ENCODE results near the gene SCGB1C1.
"Not testable (repeated sequence)": the region's sequence is repeated elsewhere in the genome, so short reads cannot be mapped to it uniquely, and the experiment has no call there.

Gene SCGB1C1

GRCh38 chr11:217704-218103 lies 24.8 kb downstream of the SCGB1C1 start:
- peaks cover 8% of the 10 kb centered on the region for H3K4me1 Mint-ChIP-seq (ENCODE audit: low read depth)
- intact Hi-C loops (cut with micrococcal nuclease), result no loop called here
- H3K36me3 Mint-ChIP-seq (ENCODE audit: low read depth), result peaks cover 64% of the 10 kb centered on the region
- H3K9me3 Mint-ChIP-seq, result no peaks in the 10 kb centered on the region
- no peak overlapping the region for H3K27ac Mint-ChIP-seq
- no peak overlapping the region for H3K4me3 Mint-ChIP-seq
- no peaks in the 10 kb centered on the region for H3K27me3 Mint-ChIP-seq

GRCh38 chr11:218815-219593 lies 26.1 kb downstream of the SCGB1C1 start:
- Mint-ChIP-seq H3K9me3 (no peaks in the 10 kb centered on the region), H3K27me3 (no peaks in the 10 kb centered on the region), H3K27ac (no peak overlapping the region), H3K36me3 (ENCODE audit: low read depth) (peaks cover 62% of the 10 kb centered on the region), H3K4me1 (ENCODE audit: low read depth) (peaks cover 8% of the 10 kb centered on the region), H3K4me3 (no peak overlapping the region)
- intact Hi-C loops (cut with micrococcal nuclease), result no loop called here

- H3K4me3 Mint-ChIP-seq; H3K27ac Mint-ChIP-seq; H3K9me3 Mint-ChIP-seq; intact Hi-C loops (cut with micrococcal nuclease); H3K27me3 Mint-ChIP-seq; H3K4me1 Mint-ChIP-seq (ENCODE audit: low read depth): not testable (repeated sequence)
- peaks cover 47% of the 10 kb centered on the region for H3K36me3 Mint-ChIP-seq (ENCODE audit: low read depth)
These were observed 27.9 kb downstream of the SCGB1C1 start for GRCh38 chr11:220641-221215.

- H3K27ac Mint-ChIP-seq, result no peak overlapping the region
- H3K9me3 Mint-ChIP-seq, result no peaks in the 10 kb centered on the region
- H3K36me3 Mint-ChIP-seq (ENCODE audit: low read depth), result peaks cover 44% of the 10 kb centered on the region
- peaks cover 8% of the 10 kb centered on the region for H3K4me1 Mint-ChIP-seq (ENCODE audit: low read depth)
- H3K27me3 Mint-ChIP-seq, result no peaks in the 10 kb centered on the region
- intact Hi-C loops (cut with micrococcal nuclease), result no loop called here
- no peak overlapping the region for H3K4me3 Mint-ChIP-seq
These were observed 28.7 kb downstream of the SCGB1C1 start for GRCh38 chr11:221539-221938.

- H3K27ac Mint-ChIP-seq, result no peak overlapping the region
These were observed 29.3 kb downstream of the SCGB1C1 start for GRCh38 chr11:221998-222789.

GRCh38 chr11:223026-223789 lies 30.3 kb downstream of the SCGB1C1 start:
- intact Hi-C loops (cut with micrococcal nuclease), result no loop called here
- no peaks in the 10 kb centered on the region for H3K4me1 Mint-ChIP-seq (ENCODE audit: low read depth)
- H3K4me3 Mint-ChIP-seq, result no peak overlapping the region
- H3K36me3 Mint-ChIP-seq (ENCODE audit: low read depth), result peaks cover 39% of the 10 kb centered on the region
- no peaks in the 10 kb centered on the region for H3K27me3 Mint-ChIP-seq
- no peaks in the 10 kb centered on the region for H3K9me3 Mint-ChIP-seq
- no peak overlapping the region for H3K27ac Mint-ChIP-seq

More at GRCh38 chr11:221998-222789, 29.3 kb downstream of the SCGB1C1 start:
- H3K27me3 Mint-ChIP-seq, result no peaks in the 10 kb centered on the region
- H3K4me1 Mint-ChIP-seq (ENCODE audit: low read depth), result peaks cover 8% of the 10 kb centered on the region
- no peaks in the 10 kb centered on the region for H3K9me3 Mint-ChIP-seq
- H3K4me3 Mint-ChIP-seq, result no peak overlapping the region
- H3K36me3 Mint-ChIP-seq (ENCODE audit: low read depth), result peaks cover 44% of the 10 kb centered on the region
- intact Hi-C loops (cut with micrococcal nuclease), result no loop called here

- no peaks in the 10 kb centered on the region for H3K4me1 Mint-ChIP-seq (ENCODE audit: low read depth)
- H3K4me3 Mint-ChIP-seq, result no peak overlapping the region
- no peak overlapping the region for H3K27ac Mint-ChIP-seq
- H3K27me3 Mint-ChIP-seq, result no peaks in the 10 kb centered on the region
- H3K9me3 Mint-ChIP-seq, result no peaks in the 10 kb centered on the region
- peaks cover 39% of the 10 kb centered on the region for H3K36me3 Mint-ChIP-seq (ENCODE audit: low read depth)
- intact Hi-C loops (cut with micrococcal nuclease), result no loop called here
These were observed 31.0 kb downstream of the SCGB1C1 start for GRCh38 chr11:223884-224283.

GRCh38 chr11:224424-224823 lies 31.5 kb downstream of the SCGB1C1 start:
- intact Hi-C loops (cut with micrococcal nuclease), result no loop called here
- H3K27me3 Mint-ChIP-seq, result no peaks in the 10 kb centered on the region
- H3K9me3 Mint-ChIP-seq, result no peaks in the 10 kb centered on the region
- peaks cover 39% of the 10 kb centered on the region for H3K36me3 Mint-ChIP-seq (ENCODE audit: low read depth)
- no peaks in the 10 kb centered on the region for H3K4me1 Mint-ChIP-seq (ENCODE audit: low read depth)
- H3K27ac Mint-ChIP-seq, result no peak overlapping the region
- H3K4me3 Mint-ChIP-seq, result no peak overlapping the region

- Mint-ChIP-seq H3K27me3 (no peaks in the 10 kb centered on the region), H3K9me3 (no peaks in the 10 kb centered on the region), H3K36me3 (ENCODE audit: low read depth) (peaks cover 49% of the 10 kb centered on the region), H3K27ac (no peak overlapping the region), H3K4me1 (ENCODE audit: low read depth) (no peaks in the 10 kb centered on the region), H3K4me3 (no peak overlapping the region)
- intact Hi-C loops (cut with micrococcal nuclease), result no loop called here
These were observed 33.0 kb downstream of the SCGB1C1 start for GRCh38 chr11:225734-226453.

- intact Hi-C loops (cut with micrococcal nuclease), result no loop called here
- Mint-ChIP-seq H3K27me3 (no peaks in the 10 kb centered on the region), H3K4me3 (no peak overlapping the region), H3K4me1 (ENCODE audit: low read depth) (no peaks in the 10 kb centered on the region), H3K36me3 (ENCODE audit: low read depth) (peaks cover 45% of the 10 kb centered on the region), H3K9me3 (no peaks in the 10 kb centered on the region), H3K27ac (no peak overlapping the region)
These were observed 35.0 kb downstream of the SCGB1C1 start for GRCh38 chr11:227824-228379.

- peaks cover 7% of the 10 kb centered on the region for H3K4me1 Mint-ChIP-seq (ENCODE audit: low read depth)
- intact Hi-C loops (cut with micrococcal nuclease), result no loop called here
These were observed 37.6 kb downstream of the SCGB1C1 start for GRCh38 chr11:230431-230830.

GRCh38 chr11:232783-233565 lies 40.1 kb downstream of the SCGB1C1 start:
- Mint-ChIP-seq H3K4me3 (no peak overlapping the region), H3K9me3 (no peaks in the 10 kb centered on the region), H3K27me3 (no peaks in the 10 kb centered on the region), H3K27ac (no peak overlapping the region), H3K36me3 (ENCODE audit: low read depth) (peaks cover 40% of the 10 kb centered on the region), H3K4me1 (ENCODE audit: low read depth) (peaks cover 11% of the 10 kb centered on the region)
- intact Hi-C loops (cut with micrococcal nuclease), result no loop called here

More at GRCh38 chr11:230431-230830, 37.6 kb downstream of the SCGB1C1 start:
- H3K9me3 Mint-ChIP-seq, result no peaks in the 10 kb centered on the region
- H3K27me3 Mint-ChIP-seq, result no peaks in the 10 kb centered on the region
- H3K36me3 Mint-ChIP-seq (ENCODE audit: low read depth), result peaks cover 38% of the 10 kb centered on the region
- H3K27ac Mint-ChIP-seq, result no peak overlapping the region
- H3K4me3 Mint-ChIP-seq, result no peak overlapping the region

Measured in dendritic cell treated with granulocyte-macrophage colony-stimulating factor and Interleukin-4, amounts not matched to agents 40 ng/mL and 50 ng/mL, for 4 days (primary cell).